Immature natural killer cell (primary cell): ENCODE results near the gene SAXO1. TPM values are rescaled to one million over a fixed set of nuclear protein-coding genes. Genes with fewer than 3 reads are reported as not detected.
"Not testable (repeated sequence)": the region's sequence is repeated elsewhere in the genome, so short reads cannot be mapped to it uniquely, and the experiment has no call there.

Experiments used
- DNase-seq, 3 donors: peaks; one replicate each; pipeline ENCODE4 v3.0.0; 2022; ENCODE audit warnings: mixed read lengths in 1 of 3
- H3K27ac Mint-ChIP-seq, 6 donors: one replicate each; pipeline ENCODE4 v1.8.0; 2020; ENCODE audit warnings: mixed read lengths in 6 of 6, mild to moderate bottlenecking in 5 of 6, inconsistent platforms in 4 of 6, moderate library complexity in 3 of 6
- H3K27me3 Mint-ChIP-seq, 3 donors: one replicate each; pipeline ENCODE4 v1.8.0; 2020 to 2021; ENCODE audit warnings: low read depth in 3 of 3, mild to moderate bottlenecking in 3 of 3, mixed read lengths in 3 of 3, moderate library complexity in 3 of 3, inconsistent platforms in 1 of 3
- H3K36me3 Mint-ChIP-seq, 3 donors: one replicate each; pipeline ENCODE4 v1.8.0; 2020; ENCODE audit warnings: mixed read lengths in 3 of 3, inconsistent platforms in 2 of 3, mild to moderate bottlenecking in 2 of 3
- H3K4me1 Mint-ChIP-seq, 2 donors: one replicate each; pipeline ENCODE4 v1.8.0; 2020; ENCODE audit warnings: inconsistent platforms in 2 of 2, mild to moderate bottlenecking in 2 of 2, mixed read lengths in 2 of 2, moderate library complexity in 1 of 2
- H3K4me3 Mint-ChIP-seq, 5 donors: one replicate each; pipeline ENCODE4 v1.8.0; 2020; ENCODE audit warnings: mild to moderate bottlenecking in 5 of 5, mixed read lengths in 5 of 5, inconsistent platforms in 3 of 5, moderate library complexity in 3 of 5
- H3K9me3 Mint-ChIP-seq, 6 donors: one replicate each; pipeline ENCODE4 v1.8.0; 2020; ENCODE audit warnings: mild to moderate bottlenecking in 6 of 6, mixed read lengths in 6 of 6, inconsistent platforms in 4 of 6, moderate library complexity in 3 of 6
- polyA plus RNA-seq, 3 donors: library from polyadenylated mRNA; unstranded; fragments of 300-500 nt; fragmentation: Illumina TruSeq; gene quantifications; one replicate each; pipeline ENCODE4 v1.2.3, GENCODE V29; 2021

Gene SAXO1
- polyA plus RNA-seq, 3 donors from 2014 or later, result not detected

DNA sequence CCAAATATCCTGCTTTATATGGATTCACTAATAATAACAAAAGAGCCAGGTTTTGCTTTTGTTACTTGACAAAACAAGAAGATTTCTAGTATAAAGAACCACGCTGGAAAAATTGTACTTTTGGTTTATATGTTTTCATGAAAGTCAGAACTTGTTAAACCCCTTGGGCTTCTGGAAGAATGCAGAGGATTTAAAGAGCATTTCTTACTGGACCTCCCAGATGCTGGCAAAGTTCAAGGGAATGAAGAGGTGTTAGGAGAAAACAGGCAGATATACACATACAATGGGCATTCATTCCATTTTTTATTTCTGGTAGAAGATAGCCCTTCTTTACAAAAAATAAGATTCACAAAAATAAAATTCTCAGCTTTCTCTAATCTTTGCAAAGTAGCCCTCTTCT lies 61.1 kb downstream of the SAXO1 start:
- peaks cover 1 to 15% (median 5%) of the 10 kb centered on the region in 3 donors for H3K27me3 Mint-ChIP-seq
- peaks cover 4 to 11% of the 10 kb centered on the region in 2 donors for H3K4me1 Mint-ChIP-seq
- peaks cover 0 to 6% (median 4%) of the 10 kb centered on the region in 6 donors for H3K9me3 Mint-ChIP-seq
- H3K4me3 Mint-ChIP-seq, result no peak overlapping the region
- no peak overlapping the region for H3K27ac Mint-ChIP-seq
- no peaks in the 10 kb centered on the region for H3K36me3 Mint-ChIP-seq
- DNase-seq, result no peak

DNA sequence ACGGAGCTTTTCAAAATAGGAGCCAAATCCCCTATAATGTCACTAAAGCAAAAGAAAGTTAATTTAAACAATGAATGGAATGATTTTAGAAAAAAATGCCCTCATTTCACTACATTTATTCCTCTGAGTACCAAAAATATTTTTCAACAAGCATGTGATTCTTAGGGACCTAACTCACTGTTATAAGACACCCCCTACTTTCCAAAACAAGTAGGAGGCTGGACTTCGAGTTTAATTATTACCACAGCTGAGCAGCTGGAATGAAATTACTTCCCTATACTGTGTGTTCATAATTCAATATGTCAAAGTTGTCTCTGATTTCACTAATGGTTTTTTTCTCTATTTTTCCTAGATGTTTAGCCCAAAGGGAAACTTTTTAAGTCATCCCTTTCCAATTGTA lies 61.6 kb downstream of the SAXO1 start:
- H3K36me3 Mint-ChIP-seq, result peaks cover 0 to 1% (median 0%) of the 10 kb centered on the region in 3 donors
- peaks cover 3 to 7% (median 4%) of the 10 kb centered on the region in 6 donors for H3K9me3 Mint-ChIP-seq
- H3K27me3 Mint-ChIP-seq, result peaks cover 1 to 15% (median 5%) of the 10 kb centered on the region in 3 donors
- DNase-seq, result no peak
- no peak overlapping the region for H3K4me3 Mint-ChIP-seq
- no peak overlapping the region for H3K27ac Mint-ChIP-seq
- H3K4me1 Mint-ChIP-seq, result peaks cover 0 to 6% of the 10 kb centered on the region in 2 donors

DNA sequence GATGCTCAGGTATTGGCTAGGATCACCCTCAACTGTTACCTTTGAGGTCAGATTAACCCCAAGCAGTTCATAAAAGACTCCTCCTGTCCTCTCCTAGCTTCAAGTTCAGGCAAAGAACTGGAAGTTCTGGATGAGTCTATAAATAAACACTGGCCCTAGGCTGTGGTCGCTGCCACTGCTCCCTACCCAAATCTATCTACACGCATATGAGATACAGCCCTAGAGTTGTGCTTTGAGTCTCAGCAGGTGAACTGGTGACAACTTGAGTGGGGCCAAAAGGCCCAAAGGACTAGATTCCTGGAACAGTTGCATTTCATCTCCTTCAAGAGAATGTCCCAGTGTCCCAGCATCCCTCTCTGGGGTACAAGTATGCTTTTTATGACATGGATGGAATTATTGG lies 62.6 kb downstream of the SAXO1 start:
- Mint-ChIP-seq H3K27me3 (peaks cover 4 to 10% (median 6%) of the 10 kb centered on the region in 3 donors), H3K27ac (no peak overlapping the region), H3K4me1 (no peaks in the 10 kb centered on the region), H3K9me3 (peaks cover 4 to 17% (median 7%) of the 10 kb centered on the region in 6 donors), H3K4me3 (no peak overlapping the region), H3K36me3 (peaks cover 0 to 3% (median 0%) of the 10 kb centered on the region in 3 donors)
- no peak for DNase-seq

DNA sequence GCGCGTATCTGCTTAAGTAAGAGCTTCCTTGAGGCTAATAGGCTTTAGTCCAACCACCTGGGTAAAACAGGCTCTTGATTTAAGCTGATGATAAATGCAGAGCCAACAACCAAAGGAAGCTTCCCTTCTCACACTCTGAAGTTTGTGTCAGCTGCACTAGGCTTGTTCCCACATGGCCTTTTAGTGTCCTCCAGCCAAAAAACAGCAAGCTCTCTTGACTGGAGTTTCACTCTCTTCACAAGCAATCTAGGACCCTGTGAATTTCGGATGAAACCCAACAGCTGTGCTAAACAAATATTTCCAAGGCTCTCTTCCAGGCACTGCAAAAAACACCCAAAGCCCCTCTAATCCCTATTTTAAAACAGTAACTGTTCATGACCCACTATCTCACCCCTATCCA lies 63.9 kb downstream of the SAXO1 start:
- H3K4me3 Mint-ChIP-seq, result no peak overlapping the region

DNA sequence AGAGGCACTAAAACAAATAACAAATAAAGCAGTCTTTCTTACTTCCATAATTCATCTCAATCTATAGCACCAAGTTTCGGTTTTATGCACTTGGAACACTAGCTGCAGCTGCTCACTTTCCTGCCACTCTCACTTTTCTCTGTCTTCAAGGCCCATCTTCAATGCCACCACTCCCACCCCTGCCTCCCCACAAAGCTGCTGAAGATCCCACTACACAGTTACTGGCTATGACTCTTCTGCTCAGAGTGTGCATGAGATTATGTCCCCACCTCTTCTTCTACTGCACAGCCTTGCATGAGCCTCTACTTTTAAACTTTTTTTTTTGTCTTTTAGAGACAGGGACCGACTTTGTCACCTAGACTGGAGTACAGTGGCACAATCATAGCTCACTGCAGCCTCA lies 77.4 kb downstream of the SAXO1 start:
- no peak overlapping the region for H3K4me3 Mint-ChIP-seq
- no peaks in the 10 kb centered on the region for H3K36me3 Mint-ChIP-seq
- no peaks in the 10 kb centered on the region for H3K4me1 Mint-ChIP-seq
- H3K27me3 Mint-ChIP-seq, result peaks cover 3 to 10% (median 4%) of the 10 kb centered on the region in 3 donors
- peaks cover 0 to 2% (median 0%) of the 10 kb centered on the region in 6 donors for H3K9me3 Mint-ChIP-seq
- DNase-seq, result no peak
- H3K27ac Mint-ChIP-seq, result no peak overlapping the region

More for the DNA sequence above, 63.9 kb downstream of the SAXO1 start:
- peaks cover 4 to 13% (median 6%) of the 10 kb centered on the region in 3 donors for H3K27me3 Mint-ChIP-seq
- no peaks in the 10 kb centered on the region for H3K4me1 Mint-ChIP-seq
- H3K9me3 Mint-ChIP-seq, result peaks cover 6 to 29% (median 14%) of the 10 kb centered on the region in 6 donors
- DNase-seq, result no peak
- no peak overlapping the region for H3K27ac Mint-ChIP-seq
- H3K36me3 Mint-ChIP-seq, result peaks cover 0 to 3% (median 0%) of the 10 kb centered on the region in 3 donors

DNA sequence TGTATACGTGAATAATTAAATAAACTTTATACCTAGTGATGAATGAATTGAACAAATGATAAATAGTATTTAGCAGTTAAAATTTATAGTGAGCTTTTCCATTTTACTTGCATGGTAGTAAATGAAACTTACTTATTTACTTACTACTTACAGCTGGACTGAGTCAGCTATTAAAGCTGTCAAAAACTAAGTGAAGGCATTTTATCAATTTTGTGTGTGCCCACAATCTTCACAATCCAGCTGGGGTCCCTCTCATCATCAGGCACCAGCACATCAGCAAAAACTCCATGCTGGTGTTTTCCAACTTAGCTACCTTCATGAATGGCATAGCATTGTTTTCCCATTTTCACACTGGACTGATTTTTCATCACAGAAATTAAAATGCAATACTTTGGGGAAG lies 81.1 kb downstream of the SAXO1 start:
- peaks cover 0 to 8% (median 7%) of the 10 kb centered on the region in 3 donors for H3K27me3 Mint-ChIP-seq
- H3K4me3 Mint-ChIP-seq, result no peak overlapping the region
- H3K4me1 Mint-ChIP-seq, result no peaks in the 10 kb centered on the region
- no peak for DNase-seq
- H3K27ac Mint-ChIP-seq, result no peak overlapping the region
- no peaks in the 10 kb centered on the region for H3K9me3 Mint-ChIP-seq
- H3K36me3 Mint-ChIP-seq, result no peaks in the 10 kb centered on the region

DNA sequence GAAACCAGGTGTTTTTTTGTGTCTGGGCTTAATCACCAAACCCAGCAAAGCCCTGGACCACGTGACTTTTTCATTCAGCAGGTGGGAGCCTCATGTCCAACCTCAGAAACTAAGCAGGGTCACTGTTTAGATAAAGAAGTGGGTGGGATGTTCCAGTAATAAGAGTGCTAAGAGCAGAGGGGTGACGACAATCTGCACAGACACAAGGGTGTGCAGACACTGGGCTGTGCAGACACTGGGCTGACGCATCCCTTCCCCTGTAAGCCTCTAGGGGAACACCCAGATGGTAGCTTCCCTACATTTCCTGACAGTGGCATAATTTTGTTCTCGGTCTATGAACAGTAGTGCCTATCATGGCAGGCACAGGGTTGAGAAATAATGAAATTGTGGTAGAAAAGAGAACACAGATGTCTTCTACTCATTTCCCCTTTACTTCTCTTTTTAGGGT lies 85.1 kb downstream of the SAXO1 start:
- DNase-seq, result no peak
- H3K4me3 Mint-ChIP-seq, result no peak overlapping the region
- no peak overlapping the region for H3K27ac Mint-ChIP-seq
- H3K9me3 Mint-ChIP-seq, result no peaks in the 10 kb centered on the region
- peaks cover 4 to 5% (median 5%) of the 10 kb centered on the region in 3 donors for H3K27me3 Mint-ChIP-seq
- H3K4me1 Mint-ChIP-seq, result no peaks in the 10 kb centered on the region
- H3K36me3 Mint-ChIP-seq, result no peaks in the 10 kb centered on the region

DNA sequence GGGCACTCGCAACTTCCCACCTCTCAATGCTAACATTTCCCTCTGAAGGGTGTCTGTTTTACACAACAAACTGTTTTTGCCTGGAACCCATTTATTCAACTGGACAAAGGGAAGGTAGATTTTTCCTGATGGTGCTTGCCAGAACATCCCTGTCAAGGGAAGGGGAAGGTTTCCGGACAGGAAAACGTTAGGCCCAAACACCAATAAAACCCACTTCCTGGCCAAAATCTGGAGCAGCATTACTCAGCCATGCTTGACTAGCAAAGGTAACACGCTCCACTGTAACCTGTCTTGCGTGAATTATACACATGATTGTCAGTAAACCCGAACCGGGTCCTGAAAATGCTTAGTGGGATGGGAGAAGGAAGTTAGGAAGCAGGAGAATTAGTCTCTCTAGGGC lies 90.2 kb downstream of the SAXO1 start:
- Mint-ChIP-seq H3K27ac (no peak overlapping the region), H3K27me3 (peaks cover 3 to 9% (median 5%) of the 10 kb centered on the region in 3 donors), H3K36me3 (no peaks in the 10 kb centered on the region), H3K4me1 (no peaks in the 10 kb centered on the region), H3K9me3 (no peaks in the 10 kb centered on the region), H3K4me3 (no peak overlapping the region)
- no peak for DNase-seq

DNA sequence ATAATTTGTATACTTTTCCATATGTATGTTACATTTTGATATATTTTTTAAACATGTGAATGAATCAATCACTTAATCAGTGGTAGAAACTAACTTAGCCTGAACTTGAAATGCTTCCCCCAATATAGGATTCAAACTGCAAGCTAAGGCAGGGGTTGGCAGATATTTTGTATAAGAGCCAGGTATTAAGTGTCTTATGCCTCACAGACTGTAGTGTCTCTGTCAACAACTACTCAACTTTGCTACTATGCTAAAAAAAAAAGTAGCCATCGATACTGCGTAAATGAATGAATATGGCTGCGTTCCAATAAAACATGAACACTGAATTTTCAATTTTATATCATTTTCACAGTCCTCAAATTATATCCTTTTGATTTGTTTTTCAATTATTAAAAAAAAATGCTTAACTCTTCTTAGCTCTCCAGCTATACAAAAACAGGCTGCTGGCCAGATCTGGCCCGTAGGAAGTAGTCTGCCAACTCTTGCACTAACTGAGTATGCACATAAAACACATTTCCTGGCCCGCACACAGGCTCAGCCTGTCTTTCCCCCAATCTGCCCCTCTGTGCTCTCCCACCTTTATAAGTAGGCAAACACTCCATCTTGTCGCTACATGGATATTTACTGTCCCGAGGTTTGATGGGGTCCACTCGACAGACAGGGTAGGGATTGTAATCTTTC lies 91.8 kb downstream of the SAXO1 start:
- Mint-ChIP-seq H3K4me3 (no peak overlapping the region), H3K27ac (no peak overlapping the region), H3K27me3 (peaks cover 0 to 8% (median 8%) of the 10 kb centered on the region in 3 donors), H3K4me1 (no peaks in the 10 kb centered on the region), H3K36me3 (no peaks in the 10 kb centered on the region), H3K9me3 (no peaks in the 10 kb centered on the region)
- no peak for DNase-seq

DNA sequence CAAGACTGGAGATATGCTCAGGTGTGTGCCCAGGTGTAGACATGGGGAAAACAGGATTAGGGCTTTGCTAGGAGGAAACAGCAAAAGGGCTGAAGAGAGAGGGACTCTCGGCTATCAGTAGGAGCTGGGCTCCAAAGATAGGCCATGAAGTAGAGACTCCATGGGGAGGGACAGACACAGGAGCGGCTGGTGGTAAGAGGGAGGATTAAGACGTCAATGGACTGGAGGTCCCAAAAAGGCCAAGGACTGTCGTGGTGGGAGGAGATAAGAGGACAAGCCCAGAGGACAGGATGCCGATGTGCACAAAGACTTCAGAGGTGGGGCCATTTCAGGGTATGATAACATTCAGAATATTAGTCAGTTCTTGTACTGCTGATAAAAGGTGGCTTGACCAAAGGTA lies 93.1 kb downstream of the SAXO1 start:
- Mint-ChIP-seq H3K4me3 (no peak overlapping the region), H3K36me3 (no peaks in the 10 kb centered on the region)
- no peak for DNase-seq

DNA sequence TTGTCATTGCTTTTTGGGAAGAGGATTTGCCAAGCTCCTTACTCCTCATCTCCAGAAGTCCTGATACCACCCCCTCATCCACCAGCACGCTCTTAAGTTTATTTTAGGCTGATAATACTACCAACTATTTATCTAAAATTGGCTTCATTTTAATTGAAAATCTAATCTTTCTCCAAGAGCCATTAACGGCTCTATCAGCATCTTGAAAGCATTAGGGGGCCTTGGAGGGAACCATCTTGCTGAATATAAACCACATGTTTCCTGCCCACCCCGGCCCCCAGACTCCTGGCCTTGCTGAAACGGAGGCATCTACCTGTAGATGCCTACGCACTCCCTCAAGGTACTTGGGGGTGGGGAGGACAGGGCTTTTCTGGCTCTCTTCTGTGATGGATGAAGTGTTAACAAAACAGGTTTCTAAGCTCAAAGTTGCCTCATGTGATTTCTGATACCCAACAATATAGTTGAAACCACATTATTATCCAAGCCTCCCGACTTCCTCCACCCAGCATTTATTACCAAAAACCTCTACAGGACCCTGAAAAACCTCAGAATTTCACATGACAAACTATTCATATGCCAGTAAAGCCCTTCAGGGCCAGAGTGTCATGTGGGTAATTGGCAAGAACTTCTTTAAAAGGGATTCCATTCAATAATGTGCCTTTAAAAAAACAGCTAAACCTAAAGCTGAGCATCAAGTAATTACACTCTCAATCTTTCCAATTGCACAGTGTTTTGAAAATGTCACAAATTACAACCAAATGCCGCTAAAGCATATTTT lies 96.7 kb downstream of the SAXO1 start:
- Mint-ChIP-seq H3K36me3 (no peaks in the 10 kb centered on the region), H3K27me3 (peaks cover 1 to 8% (median 2%) of the 10 kb centered on the region in 3 donors), H3K27ac (no peak overlapping the region)

More for the DNA sequence above, 93.1 kb downstream of the SAXO1 start:
- peaks cover 1 to 8% (median 7%) of the 10 kb centered on the region in 3 donors for H3K27me3 Mint-ChIP-seq
- H3K27ac Mint-ChIP-seq, result no peak overlapping the region
- no peaks in the 10 kb centered on the region for H3K9me3 Mint-ChIP-seq
- no peaks in the 10 kb centered on the region for H3K4me1 Mint-ChIP-seq

DNA sequence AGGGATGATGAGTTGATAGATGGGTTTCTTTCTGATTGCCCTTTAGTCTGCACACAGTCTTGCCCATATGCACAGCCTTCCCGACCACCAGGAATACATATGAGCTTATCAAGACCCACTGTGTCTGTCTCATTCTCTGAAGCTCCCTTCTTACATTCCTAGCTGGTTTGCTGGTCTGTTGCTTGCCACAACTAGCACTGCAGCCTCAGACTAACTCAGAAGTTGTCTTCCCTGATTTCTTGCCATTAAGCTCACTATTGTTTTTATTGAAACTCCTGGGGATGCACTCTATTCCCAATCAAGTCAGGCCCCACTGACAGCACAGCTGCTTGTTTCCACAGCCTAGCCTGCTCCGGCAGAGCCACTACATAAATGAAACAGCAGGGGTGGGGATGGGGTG lies 97.5 kb downstream of the SAXO1 start:
- no peak for DNase-seq
- H3K27me3 Mint-ChIP-seq, result peaks cover 1 to 8% (median 2%) of the 10 kb centered on the region in 3 donors
- no peaks in the 10 kb centered on the region for H3K36me3 Mint-ChIP-seq
- H3K4me3 Mint-ChIP-seq, result no peak overlapping the region
- H3K4me1 Mint-ChIP-seq, result no peaks in the 10 kb centered on the region
- no peak overlapping the region for H3K27ac Mint-ChIP-seq
- H3K9me3 Mint-ChIP-seq, result peaks cover 0 to 5% (median 0%) of the 10 kb centered on the region in 6 donors

More for the DNA sequence above, 96.7 kb downstream of the SAXO1 start:
- no peak for DNase-seq
- Mint-ChIP-seq H3K9me3 (peaks cover 0 to 5% (median 0%) of the 10 kb centered on the region in 6 donors), H3K4me3 (no peak overlapping the region), H3K4me1 (no peaks in the 10 kb centered on the region)

DNA sequence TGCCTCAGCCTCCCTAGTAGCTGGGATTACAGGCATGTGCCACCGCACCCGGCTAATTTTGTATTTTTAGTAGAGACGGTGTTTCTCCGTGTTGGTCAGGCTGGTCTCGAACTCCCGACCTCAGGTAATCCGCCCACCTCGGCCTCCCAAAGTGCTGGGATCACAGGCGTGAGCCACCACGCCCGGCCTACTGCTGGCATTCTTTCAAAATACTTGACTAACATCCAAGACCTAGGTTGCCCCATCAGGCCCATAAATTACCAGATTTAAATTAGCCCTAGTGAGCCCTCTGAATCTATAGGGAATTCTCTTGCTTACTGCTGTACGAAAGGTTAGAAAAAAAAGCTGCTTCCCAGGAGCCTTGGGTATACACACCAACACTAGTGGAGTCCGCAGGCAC lies 102.4 kb downstream of the SAXO1 start:
- not testable (repeated sequence) for H3K4me3 Mint-ChIP-seq, H3K36me3 Mint-ChIP-seq, DNase-seq, H3K27ac Mint-ChIP-seq, H3K9me3 Mint-ChIP-seq, H3K4me1 Mint-ChIP-seq, H3K27me3 Mint-ChIP-seq

DNA sequence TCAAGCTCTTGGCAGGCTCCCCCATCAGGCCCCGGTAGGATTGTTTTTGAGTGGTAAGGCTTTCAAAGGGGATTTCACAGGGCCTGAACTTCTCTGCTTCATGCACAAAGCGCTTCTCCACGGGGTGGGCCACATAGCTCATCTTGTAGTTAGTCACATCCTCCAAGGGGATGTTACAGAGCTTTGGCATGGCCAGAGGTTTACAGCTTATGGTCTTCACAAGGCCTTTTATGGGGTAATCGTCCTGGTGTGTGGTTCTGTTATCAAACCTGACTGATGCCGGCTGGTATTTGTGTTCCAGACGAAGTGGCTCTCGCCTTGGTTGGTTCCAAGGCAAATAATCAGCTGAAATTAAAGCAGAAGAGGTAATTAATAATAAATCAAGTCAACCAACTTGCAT lies 104.3 kb downstream of the SAXO1 start:
- H3K27me3 Mint-ChIP-seq, result peaks cover 0 to 2% (median 0%) of the 10 kb centered on the region in 3 donors
- H3K36me3 Mint-ChIP-seq, result no peaks in the 10 kb centered on the region
- H3K9me3 Mint-ChIP-seq, result peaks cover 0 to 2% (median 0%) of the 10 kb centered on the region in 6 donors
- H3K4me1 Mint-ChIP-seq, result no peaks in the 10 kb centered on the region
- H3K27ac Mint-ChIP-seq, result no peak overlapping the region
- DNase-seq, result no peak
- no peak overlapping the region for H3K4me3 Mint-ChIP-seq
